Lung microvascular endothelial cell (primary cell): ENCODE data around the gene DCAF15. TPM values are rescaled to one million over a fixed set of nuclear protein-coding genes. Genes with fewer than 3 reads are reported as not detected.
A peak's percentile ranks its signal among the peaks of the same experiment; 100 is the strongest.

Experiments
- DNase-seq, 2 donors: peaks; one replicate each; pipeline versions ENCODE4 v3.0.0 to v3.0.0-alpha.2; 2010; ENCODE audit warnings: low read depth in 2 of 2
- total RNA-seq: library from RNA; depleted of rRNA; stranded (reverse); fragments of >200 nt; gene quantifications from 2 replicates; pipeline ENCODE4 v1.2.1, GENCODE V29; 2014

The DCAF15 gene
- total RNA-seq, 1 donor from 2014 or later, result 8.5 TPM

GRCh38 chr19:13992025-13992424 lies 39.7 kb downstream of the DCAF15 start:
- no peak for DNase-seq

- DNase-seq, result no peak
Observed at GRCh38 chr19:13993590-13994300, 41.4 kb downstream of the DCAF15 start.

GRCh38 chr19:13995017-13995728 lies 42.9 kb downstream of the DCAF15 start:
- peak; percentile 42 to 74 for DNase-seq

GRCh38 chr19:13995878-13996765 lies 43.8 kb downstream of the DCAF15 start:
- DNase-seq, result no peak

- DNase-seq, result no peak
Observed at GRCh38 chr19:13996928-13997630, 44.8 kb downstream of the DCAF15 start.

GRCh38 chr19:13997631-13997962 lies 45.3 kb downstream of the DCAF15 start:
- no peak for DNase-seq

GRCh38 chr19:13998426-13998825 lies 46.1 kb downstream of the DCAF15 start:
- DNase-seq, result no peak

GRCh38 chr19:13999085-13999484 lies 46.8 kb downstream of the DCAF15 start:
- DNase-seq, result no peak

GRCh38 chr19:14000691-14001375 lies 48.5 kb downstream of the DCAF15 start:
- DNase-seq, result no peak

- DNase-seq, result no peak
Observed at GRCh38 chr19:14002571-14003250, 50.4 kb downstream of the DCAF15 start.

GRCh38 chr19:14003251-14004055 lies 51.1 kb downstream of the DCAF15 start:
- peak; percentile 52 to 69 for DNase-seq

GRCh38 chr19:14004619-14005348 lies 52.5 kb downstream of the DCAF15 start:
- peak; percentile 44 to 78 for DNase-seq

- peak; percentile 92 to 96 for DNase-seq
Observed at GRCh38 chr19:14005349-14006084, 53.2 kb downstream of the DCAF15 start.

- peak; percentile 100 for DNase-seq
Observed at GRCh38 chr19:14006085-14006765, 53.9 kb downstream of the DCAF15 start, which contains the start of gene RFX1. Gene RFX1 (minus strand): TSS chr19:14006320. CDS start chr19:13993843, 12,477 bp downstream.

GRCh38 chr19:14006766-14007562 lies 54.7 kb downstream of the DCAF15 start:
- DNase-seq, result no peak
